H9 (cell line): ENCODE data around the gene FOXD1. TPM values are rescaled to one million over a fixed set of nuclear protein-coding genes. Genes with fewer than 3 reads are reported as not detected.

Experiments
- DNase-seq: peaks from one replicate; pipeline ENCODE4 v3.0.0-alpha.2; 2017
- H2AFZ ChIP-seq: one replicate; pipeline ENCODE4 v1.6.1; 2013; ENCODE audit warnings: mild to moderate bottlenecking, low read length, control low read depth, moderate library complexity
- H2AK5ac ChIP-seq: 2 replicates; pipeline ENCODE4 v1.6.1; 2013; ENCODE audit warnings: low read length, control low read depth, mixed read lengths; ENCODE audit not compliant: insufficient read length
- H2BK120ac ChIP-seq: one replicate; pipeline ENCODE4 v1.6.1; 2013; ENCODE audit warnings: low read depth, mild to moderate bottlenecking, low read length, control low read depth, inconsistent platforms; ENCODE audit not compliant: poor library complexity, severe bottlenecking
- H2BK12ac ChIP-seq: 2 replicates; pipeline ENCODE4 v1.6.1; 2013; ENCODE audit warnings: low read length, control low read depth, mixed read lengths, low read depth; ENCODE audit not compliant: insufficient read length
- H2BK15ac ChIP-seq: 2 replicates; pipeline ENCODE4 v1.6.1; 2013; ENCODE audit warnings: low read depth, low read length, control low read depth
- H2BK20ac ChIP-seq: one replicate; pipeline ENCODE4 v1.6.1; 2013; ENCODE audit warnings: low read depth, mild to moderate bottlenecking, low read length, control low read depth, inconsistent platforms; ENCODE audit not compliant: poor library complexity, severe bottlenecking
- H2BK5ac ChIP-seq: 2 replicates; pipeline ENCODE4 v1.6.1; 2013; ENCODE audit warnings: low read length, control low read depth, mixed read lengths; ENCODE audit not compliant: insufficient read length
- H3K14ac ChIP-seq: 2 replicates; pipeline ENCODE4 v1.6.1; 2013; ENCODE audit warnings: low read length, control low read depth; ENCODE audit not compliant: insufficient read depth
- H3K18ac ChIP-seq: 2 replicates; pipeline ENCODE4 v1.6.1; 2013; ENCODE audit warnings: low read depth, mild to moderate bottlenecking, mixed read lengths, low read length, control low read depth; ENCODE audit not compliant: insufficient read length
- H3K23ac ChIP-seq: 2 replicates; pipeline ENCODE4 v1.6.1; 2013; ENCODE audit warnings: low read length, control low read depth, mixed read lengths, low read depth; ENCODE audit not compliant: insufficient read length
- H3K23me2 ChIP-seq: 2 replicates; pipeline ENCODE4 v1.6.1; 2013; ENCODE audit warnings: low read depth, mild to moderate bottlenecking, mixed read lengths, low read length, control low read depth; ENCODE audit not compliant: insufficient read length, poor library complexity, severe bottlenecking
- H3K27ac ChIP-seq: 2 replicates; pipeline ENCODE4 v1.5.1; 2013; ENCODE audit warnings: low read length, control low read depth, mixed read lengths, low read depth; ENCODE audit not compliant: insufficient read length
- H3K27me3 ChIP-seq: 2 replicates; pipeline ENCODE4 v1.6.1; 2013; ENCODE audit warnings: low read length, control low read depth, inconsistent platforms; ENCODE audit not compliant: insufficient read depth
- H3K4ac ChIP-seq: 2 replicates; pipeline ENCODE4 v1.6.1; 2013; ENCODE audit warnings: low read depth, mild to moderate bottlenecking, control low read depth, inconsistent platforms, low read length, moderate library complexity
- H3K4me1 ChIP-seq: 2 replicates; pipeline ENCODE4 v1.6.1; 2013; ENCODE audit warnings: low read length, control low read depth, inconsistent platforms; ENCODE audit not compliant: insufficient read depth
- H3K4me2 ChIP-seq: 2 replicates; pipeline ENCODE4 v1.6.1; 2013; ENCODE audit warnings: low read length, control low read depth, mixed read lengths; ENCODE audit not compliant: insufficient read length, insufficient read depth
- H3K56ac ChIP-seq: 2 replicates; pipeline ENCODE4 v1.6.1; 2013; ENCODE audit warnings: low read depth, mild to moderate bottlenecking, mixed read lengths, low read length, control low read depth; ENCODE audit not compliant: insufficient read length
- H3K79me1 ChIP-seq: 2 replicates; pipeline ENCODE4 v1.6.1; 2013; ENCODE audit warnings: low read depth, mild to moderate bottlenecking, moderate library complexity, low read length, control low read depth, inconsistent platforms; ENCODE audit not compliant: insufficient read depth, poor library complexity, severe bottlenecking
- H3K79me2 ChIP-seq: 2 replicates; pipeline ENCODE4 v1.6.1; 2013; ENCODE audit warnings: low read length, control low read depth, inconsistent platforms; ENCODE audit not compliant: insufficient read depth
- H3K9ac ChIP-seq: 2 replicates; pipeline ENCODE4 v1.6.1; 2013; ENCODE audit warnings: low read length, control low read depth, mixed read lengths; ENCODE audit not compliant: insufficient read length; ENCODE audit errors: extremely low read depth
- H3K9me3 ChIP-seq: one replicate; pipeline ENCODE4 v1.6.1; 2013; ENCODE audit warnings: low read depth, low read length, inconsistent platforms; ENCODE audit not compliant: control insufficient read depth
- H3T11ph ChIP-seq: one replicate; pipeline ENCODE4 v1.6.1; 2013; ENCODE audit warnings: mild to moderate bottlenecking, low read length, control low read depth, inconsistent platforms
- H4K20me1 ChIP-seq: one replicate; pipeline ENCODE4 v1.6.1; 2013; ENCODE audit not compliant: control insufficient read depth, insufficient read length, insufficient read depth
- H4K5ac ChIP-seq: 2 replicates; pipeline ENCODE4 v1.6.1; 2013; ENCODE audit warnings: low read depth, mild to moderate bottlenecking, mixed read lengths, low read length, control low read depth; ENCODE audit not compliant: insufficient read length
- H4K8ac ChIP-seq: replicated peaks from 2 replicates; pipeline ENCODE4 v1.6.1; 2013; ENCODE audit warnings: low read length, control low read depth, mixed read lengths, low read depth; ENCODE audit not compliant: insufficient read length
- H4K91ac ChIP-seq: 2 replicates; pipeline ENCODE4 v1.6.1; 2013; ENCODE audit warnings: low read depth, mild to moderate bottlenecking, moderate library complexity, mixed read lengths, low read length, control low read depth; ENCODE audit not compliant: insufficient read length
- H3K27ac Mint-ChIP-seq, 3 experiments: 2 replicates in 2 of 3; 3 replicates in 1 of 3; pipeline ENCODE4 v1.8.0; 2020 to 2021; ENCODE audit warnings: mixed read lengths in 3 of 3, mild to moderate bottlenecking in 1 of 3, moderate library complexity in 1 of 3
- H3K27me3 Mint-ChIP-seq: 2 replicates; pipeline ENCODE4 v1.8.0; 2021; ENCODE audit warnings: low read depth, mild to moderate bottlenecking, moderate library complexity, mixed read lengths
- H3K36me3 Mint-ChIP-seq, 3 experiments: 2 replicates in 2 of 3; 3 replicates in 1 of 3; pipeline ENCODE4 v1.8.0; 2020 to 2021; ENCODE audit warnings: low read depth in 3 of 3, mixed read lengths in 3 of 3; ENCODE audit not compliant: insufficient read depth in 1 of 3
- H3K4me1 Mint-ChIP-seq, 2 experiments: 2 replicates each; pipeline ENCODE4 v1.8.0; 2020; ENCODE audit warnings: mixed read lengths in 2 of 2
- H3K4me3 Mint-ChIP-seq, 2 experiments: 2 replicates in 1 of 2; 3 replicates in 1 of 2; pipeline ENCODE4 v1.8.0; 2020 to 2021; ENCODE audit warnings: mild to moderate bottlenecking in 2 of 2, mixed read lengths in 2 of 2, moderate library complexity in 1 of 2
- H3K9me3 Mint-ChIP-seq, 2 experiments: 2 replicates in 1 of 2; 3 replicates in 1 of 2; pipeline ENCODE4 v1.8.0; 2020; ENCODE audit warnings: mild to moderate bottlenecking in 2 of 2, mixed read lengths in 2 of 2, moderate library complexity in 1 of 2
- CTCF ChIP-seq: fragments of 200-600 bp; sonication (generic); conservative IDR thresholded peaks from 3 replicates; pipeline ENCODE4 v1.8.0; 2021; ENCODE audit warnings: antibody characterized with exemption, mild to moderate bottlenecking
- WGBS: extraction: QIAGEN DNeasy Blood & Tissue Kit; methylation state at CpG from one replicate; pipeline ENCODE4 v1.1.7; 2013; ENCODE audit warnings: missing lambda C conversion rate, low lambda C conversion rate, mixed read lengths; ENCODE audit not compliant: insufficient read length; ENCODE audit errors: extremely low coverage; 5-methylcytosine and 5-hydroxymethylcytosine counted together
- total RNA-seq: library from RNA; stranded (reverse); gene quantifications from 2 replicates; pipeline ENCODE4 v1.2.1, GENCODE V29; 2021

Gene FOXD1
- total RNA-seq, 1 experiment from 2014 or later, result 0.20 TPM

DNA sequence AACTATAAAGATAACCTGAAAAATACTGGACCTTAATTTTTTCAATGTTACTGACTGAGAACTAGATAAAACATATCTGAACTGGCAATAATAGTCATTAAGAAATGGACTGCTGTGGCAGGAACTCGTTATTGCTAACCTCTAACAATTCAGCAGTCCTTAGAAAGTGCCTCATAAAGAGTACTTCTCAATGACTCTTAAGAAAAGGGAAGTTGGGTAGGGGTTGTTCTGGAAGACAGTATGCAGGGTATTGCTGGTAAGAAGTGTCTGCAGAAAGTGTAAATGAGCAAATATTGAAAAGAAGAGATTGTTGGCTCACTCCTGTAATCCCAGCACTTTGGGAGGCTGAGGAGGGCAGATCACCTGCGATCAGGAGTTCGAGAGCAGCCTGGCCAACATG lies 27.9 kb downstream of the FOXD1 start:
- peaks cover 11 to 13% of the 10 kb centered on the region in 2 experiments for H3K4me1 Mint-ChIP-seq
- H3K9me3 Mint-ChIP-seq, result peaks cover 5 to 12% of the 10 kb centered on the region in 2 experiments; a peak in 3 of 5 replicates
- no peak overlapping the region for H2AK5ac ChIP-seq

More for the DNA sequence above, 27.9 kb downstream of the FOXD1 start:
- no peak for DNase-seq
- Histone ChIP-seq H2AFZ (no peak overlapping the region), H3K18ac (no peak overlapping the region), H3K56ac (no peak overlapping the region), H3K9ac (no peak overlapping the region), H2BK5ac (no peak overlapping the region), H4K5ac (no peak overlapping the region), H4K8ac (no peak overlapping the region), H3K27ac (no peak overlapping the region), H2BK12ac (no peak overlapping the region), H3T11ph (no peak overlapping the region), H2BK20ac (no peak overlapping the region), H3K23ac (no peak overlapping the region), H3K27me3 (peaks cover 38% of the 10 kb centered on the region), H3K23me2 (peaks cover 14% of the 10 kb centered on the region), H3K79me2 (no peaks in the 10 kb centered on the region), H3K4ac (no peak overlapping the region), H4K91ac (no peak overlapping the region), H3K14ac (no peak overlapping the region), H3K9me3 (no peaks in the 10 kb centered on the region), H4K20me1 (no peaks in the 10 kb centered on the region), H3K4me2 (no peak overlapping the region), H2BK15ac (no peak overlapping the region), H3K4me1 (no peaks in the 10 kb centered on the region), H3K79me1 (no peaks in the 10 kb centered on the region), H2BK120ac (no peak overlapping the region)
- no peaks in the 10 kb centered on the region; a peak in 1 of 7 replicates for H3K36me3 Mint-ChIP-seq
- H3K4me3 Mint-ChIP-seq, result peak overlapping the region in 1 of 2 experiments; percentile 83; a peak in 1 of 5 replicates
- no peak for TF ChIP-seq CTCF
- H3K27me3 Mint-ChIP-seq, result peaks cover 97% of the 10 kb centered on the region
- H3K27ac Mint-ChIP-seq, result no peak overlapping the region
- no CpG with 5 or more reads among the region's 3 CpGs for WGBS
